Neural crest cell (in vitro differentiated cells): ENCODE data around the gene PQBP1. TPM values are rescaled to one million over a fixed set of nuclear protein-coding genes. Genes with fewer than 3 reads are reported as not detected.
A peak's percentile ranks its signal among the peaks of the same experiment; 100 is the strongest.
"Not testable (repeated sequence)": the region's sequence is repeated elsewhere in the genome, so short reads cannot be mapped to it uniquely, and the experiment has no call there.

ENCODE experiments used
- DNase-seq: peaks from one replicate; pipeline ENCODE4 v3.0.0; 2021; ENCODE audit warnings: low read depth, mixed read lengths, low spot score
- H3K27ac Mint-ChIP-seq: one replicate; pipeline ENCODE4 v1.8.0; 2021; ENCODE audit warnings: mild to moderate bottlenecking, mixed read lengths; ENCODE audit not compliant: unreplicated experiment
- H3K27me3 Mint-ChIP-seq: 2 replicates; pipeline ENCODE4 v1.8.0; 2021; ENCODE audit warnings: low read depth, mild to moderate bottlenecking, mixed read lengths
- H3K36me3 Mint-ChIP-seq: 2 replicates; pipeline ENCODE4 v1.8.0; 2021; ENCODE audit warnings: low read depth, mild to moderate bottlenecking, mixed read lengths
- H3K4me1 Mint-ChIP-seq: 2 replicates; pipeline ENCODE4 v1.8.0; 2021; ENCODE audit warnings: mixed read lengths
- H3K4me3 Mint-ChIP-seq: one replicate; pipeline ENCODE4 v1.8.0; 2021; ENCODE audit warnings: mild to moderate bottlenecking, mixed read lengths
- H3K9me3 Mint-ChIP-seq: 2 replicates; pipeline ENCODE4 v1.8.0; 2021; ENCODE audit warnings: mixed read lengths
- CTCF ChIP-seq: fragments of 200-600 bp; sonication (generic); conservative IDR thresholded peaks from 2 replicates; pipeline ENCODE4 v1.5.0; 2021; ENCODE audit warnings: antibody characterized with exemption, mild to moderate bottlenecking
- total RNA-seq: library from RNA; stranded (reverse); gene quantifications from 2 replicates; pipeline ENCODE4 v1.2.1, GENCODE V29; 2021

Gene PQBP1
- total RNA-seq, 1 donor from 2014 or later: 98.4 TPM

DNA sequence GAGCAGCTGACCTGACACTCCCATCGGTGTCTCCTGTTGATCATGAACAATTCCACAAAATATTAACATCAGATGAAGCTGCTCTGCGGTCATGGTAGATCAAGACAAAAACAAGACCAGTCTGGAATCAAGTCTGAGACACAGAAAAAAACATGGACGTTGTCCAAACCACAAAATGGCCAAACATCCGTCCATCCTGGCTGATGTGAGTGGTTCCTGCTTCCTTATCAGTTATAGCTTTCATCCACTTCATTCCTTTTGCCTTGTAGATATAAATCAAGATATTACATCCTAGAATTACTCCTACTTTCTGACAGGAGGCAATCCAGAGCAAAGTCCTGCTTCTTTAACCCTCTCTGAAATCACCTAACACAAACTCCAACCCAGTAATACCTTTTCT, 33.5 kb upstream of the PQBP1 start:
- Mint-ChIP-seq H3K27ac (no peak overlapping the region), H3K27me3 (peaks cover 16% of the 10 kb centered on the region), H3K9me3 (no peaks in the 10 kb centered on the region), H3K4me1 (no peaks in the 10 kb centered on the region), H3K4me3 (no peak overlapping the region), H3K36me3 (no peaks in the 10 kb centered on the region)
- no peak for DNase-seq
- TF ChIP-seq CTCF: no peak

- not testable (repeated sequence) for H3K4me1 Mint-ChIP-seq, DNase-seq, H3K4me3 Mint-ChIP-seq, H3K27ac Mint-ChIP-seq, H3K36me3 Mint-ChIP-seq, H3K9me3 Mint-ChIP-seq
- peaks cover 13% of the 10 kb centered on the region for H3K27me3 Mint-ChIP-seq
These were observed 25.7 kb upstream of the PQBP1 start for GRCh38 chrX:48872017-48872416.

GRCh38 chrX:48876944-48877343, 20.8 kb upstream of the PQBP1 start:
- H3K4me1 Mint-ChIP-seq, DNase-seq, H3K9me3 Mint-ChIP-seq, H3K27ac Mint-ChIP-seq, H3K27me3 Mint-ChIP-seq, H3K4me3 Mint-ChIP-seq, H3K36me3 Mint-ChIP-seq: not testable (repeated sequence)

DNA sequence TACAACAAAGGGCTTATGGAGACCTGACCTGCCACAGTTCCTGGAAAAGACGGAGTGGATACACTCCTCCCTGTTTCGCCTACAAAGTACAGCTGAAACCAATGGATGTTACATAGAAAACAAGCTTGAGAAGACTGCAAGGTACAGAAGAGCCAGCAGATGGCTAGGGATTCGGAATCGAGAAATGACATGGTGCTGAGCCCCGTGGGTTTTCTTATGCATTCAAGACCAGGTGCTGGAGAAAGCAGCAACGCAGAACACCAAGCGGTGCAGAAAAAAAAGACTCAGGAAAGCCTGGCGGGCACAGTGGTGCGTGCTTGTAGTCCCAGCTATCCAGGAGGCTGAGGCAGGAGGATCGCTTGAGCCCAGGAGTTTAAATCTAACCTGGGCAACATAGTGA, 14.0 kb upstream of the PQBP1 start:
- Mint-ChIP-seq H3K27ac (no peak overlapping the region), H3K9me3 (no peaks in the 10 kb centered on the region)

DNA sequence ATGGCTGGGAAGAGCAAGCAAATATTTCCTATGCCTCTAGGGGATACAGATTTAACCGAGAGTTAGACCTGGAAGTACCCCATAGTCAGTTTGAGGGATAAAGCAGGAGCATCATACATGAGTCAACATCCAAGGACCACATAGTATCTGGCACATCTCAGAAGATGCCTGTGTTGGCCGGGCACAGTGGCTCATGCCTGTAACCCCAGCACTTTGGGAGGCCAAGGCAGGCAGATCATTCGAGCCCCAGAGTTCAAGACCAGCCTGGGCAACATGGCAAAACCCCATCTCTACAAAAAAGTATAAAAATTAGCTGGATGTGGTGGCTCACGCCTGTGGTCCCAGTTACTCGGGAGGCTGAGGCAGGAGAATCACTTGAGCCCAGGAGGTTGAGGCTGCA, 11.1 kb upstream of the PQBP1 start:
- not testable (repeated sequence) for H3K4me3 Mint-ChIP-seq, H3K36me3 Mint-ChIP-seq, H3K4me1 Mint-ChIP-seq, H3K27ac Mint-ChIP-seq, DNase-seq, H3K9me3 Mint-ChIP-seq, H3K27me3 Mint-ChIP-seq

More for the DNA sequence above, 14.0 kb upstream of the PQBP1 start:
- Mint-ChIP-seq H3K27me3 (peaks cover 3% of the 10 kb centered on the region), H3K4me3 (peak overlapping the region; percentile 31), H3K36me3 (peaks cover 2% of the 10 kb centered on the region), H3K4me1 (no peaks in the 10 kb centered on the region)
- TF ChIP-seq CTCF: no peak
- DNase-seq: no peak

DNA sequence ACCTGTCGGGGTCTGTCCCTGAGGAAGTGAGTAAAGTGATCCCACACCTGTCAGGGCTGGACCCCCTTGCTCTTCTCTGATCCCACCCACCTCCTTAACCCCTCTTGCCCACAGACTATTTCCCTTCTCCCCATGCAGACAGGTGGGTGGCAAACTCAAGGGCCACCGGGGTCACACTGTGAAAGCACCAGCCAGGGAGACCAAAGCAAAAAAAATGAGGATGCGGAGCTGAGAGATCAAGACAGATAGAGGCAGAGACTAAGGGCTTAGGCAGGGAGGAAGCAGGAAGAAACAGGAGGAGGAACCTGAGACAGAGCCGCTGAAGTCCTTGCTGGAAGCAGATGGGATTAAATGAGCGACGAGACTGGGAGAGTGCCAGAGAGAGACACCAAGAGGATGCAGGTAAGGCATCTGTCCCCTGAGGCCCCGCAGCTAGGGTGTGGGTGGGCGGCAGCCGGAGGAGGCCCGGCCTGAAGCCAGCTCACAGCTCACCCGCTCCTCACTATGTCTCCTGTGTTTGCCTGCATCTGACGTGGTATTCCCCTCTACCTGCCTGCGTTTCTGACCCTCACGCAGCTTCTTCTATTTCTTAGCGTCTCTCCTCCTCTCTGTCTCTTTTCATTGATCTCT, 7.3 kb upstream of the PQBP1 start:
- no peak overlapping the region for H3K27ac Mint-ChIP-seq
- H3K9me3 Mint-ChIP-seq: no peaks in the 10 kb centered on the region
- DNase-seq: no peak

More for the DNA sequence above, 7.3 kb upstream of the PQBP1 start:
- TF ChIP-seq CTCF: no peak
- Mint-ChIP-seq H3K4me3 (peak overlapping the region; percentile 79), H3K27me3 (peaks cover 2% of the 10 kb centered on the region), H3K36me3 (peaks cover 5% of the 10 kb centered on the region), H3K4me1 (peaks cover 16% of the 10 kb centered on the region)
